Adrenal gland (tissue), 5 donors: ENCODE data around the gene GJA4.

Experiments
- CTCF ChIP-seq, 6 experiments: fragments of 450-650 bp in 4 of 6; fragments of 200-600 bp in 2 of 6; sonication (generic) in 1 of 6; IDR thresholded peaks; 1 replicate in 5 of 6; 2 replicates in 1 of 6; pipeline versions ENCODE4 v1.5.1 to v1.8.0; 2016 to 2021; ENCODE audit warnings: antibody characterized with exemption in 6 of 6, mild to moderate bottlenecking in 2 of 6, moderate library complexity in 1 of 6
- POLR2A ChIP-seq, 2 donors: fragments of 450-650 bp; IDR thresholded peaks; one replicate each; pipeline ENCODE4 v1.6.1; 2017; ENCODE audit warnings: antibody characterized with exemption in 2 of 2, mild to moderate bottlenecking in 2 of 2, moderate library complexity in 1 of 2
- donor health status: DM: no; HTN: no; CAD: no.

GRCh38 chr1:34822202-34822601, 29.4 kb downstream of the GJA4 start:
- TF ChIP-seq POLR2A (IDR thresholded peaks at IDR 0.05) (no peak), CTCF (IDR thresholded peaks at IDR 0.05) (no peak)
